GM18951 (cell line): ENCODE measurements around the gene WDR90.

Experiments used
- POLR2A ChIP-seq: IDR thresholded peaks from 4 replicates; pipeline ENCODE4 v1.6.1; 2011; ENCODE audit warnings: mild to moderate bottlenecking; ENCODE audit not compliant: insufficient read length, insufficient read depth; ENCODE audit errors: extremely low read depth
- in situ Hi-C: fragments of 300-500 bp; cut with MboI; formaldehyde crosslinking; loops from one replicate; pipeline ENCODE4 v1.12.0; 2022; ENCODE audit warnings: low sequenced_read_pairs, mixed read lengths, inconsistent platforms; ENCODE audit not compliant: unreplicated experiment

The WDR90 gene

DNA sequence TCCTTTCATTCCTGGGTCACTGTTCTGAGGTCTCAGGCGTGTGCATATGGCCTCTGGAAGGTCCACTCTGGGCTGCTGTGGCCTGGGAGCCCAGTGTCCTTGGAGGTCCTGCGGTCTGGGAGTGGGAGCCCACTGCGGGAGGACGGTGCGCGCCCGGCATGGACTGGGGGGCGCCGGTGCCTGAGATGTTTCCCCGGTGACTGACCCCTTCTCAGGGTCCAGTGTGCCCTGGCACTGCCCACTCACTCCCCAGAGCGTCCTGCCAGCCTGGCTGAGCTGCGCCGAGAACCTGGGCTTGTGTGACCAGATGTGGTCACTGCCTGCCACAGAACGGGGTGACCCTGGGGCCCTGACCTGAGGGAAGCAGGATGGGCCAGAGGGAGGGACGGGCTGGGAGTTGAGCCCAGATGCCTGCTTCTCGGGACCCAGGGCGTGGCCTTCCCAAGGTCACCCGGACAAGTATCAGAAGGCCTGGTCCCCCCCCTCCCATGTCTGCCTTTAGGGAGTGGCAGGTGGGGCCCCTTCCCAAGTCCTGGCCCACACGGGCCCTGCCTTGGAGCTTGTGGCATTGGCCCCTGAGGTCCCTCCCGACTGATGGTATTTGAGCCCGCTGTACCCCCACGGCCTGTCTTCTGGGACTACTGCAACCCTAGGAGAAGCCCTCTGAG lies 25.2 kb downstream of the WDR90 start:
- in situ Hi-C loops: no loop called here

DNA sequence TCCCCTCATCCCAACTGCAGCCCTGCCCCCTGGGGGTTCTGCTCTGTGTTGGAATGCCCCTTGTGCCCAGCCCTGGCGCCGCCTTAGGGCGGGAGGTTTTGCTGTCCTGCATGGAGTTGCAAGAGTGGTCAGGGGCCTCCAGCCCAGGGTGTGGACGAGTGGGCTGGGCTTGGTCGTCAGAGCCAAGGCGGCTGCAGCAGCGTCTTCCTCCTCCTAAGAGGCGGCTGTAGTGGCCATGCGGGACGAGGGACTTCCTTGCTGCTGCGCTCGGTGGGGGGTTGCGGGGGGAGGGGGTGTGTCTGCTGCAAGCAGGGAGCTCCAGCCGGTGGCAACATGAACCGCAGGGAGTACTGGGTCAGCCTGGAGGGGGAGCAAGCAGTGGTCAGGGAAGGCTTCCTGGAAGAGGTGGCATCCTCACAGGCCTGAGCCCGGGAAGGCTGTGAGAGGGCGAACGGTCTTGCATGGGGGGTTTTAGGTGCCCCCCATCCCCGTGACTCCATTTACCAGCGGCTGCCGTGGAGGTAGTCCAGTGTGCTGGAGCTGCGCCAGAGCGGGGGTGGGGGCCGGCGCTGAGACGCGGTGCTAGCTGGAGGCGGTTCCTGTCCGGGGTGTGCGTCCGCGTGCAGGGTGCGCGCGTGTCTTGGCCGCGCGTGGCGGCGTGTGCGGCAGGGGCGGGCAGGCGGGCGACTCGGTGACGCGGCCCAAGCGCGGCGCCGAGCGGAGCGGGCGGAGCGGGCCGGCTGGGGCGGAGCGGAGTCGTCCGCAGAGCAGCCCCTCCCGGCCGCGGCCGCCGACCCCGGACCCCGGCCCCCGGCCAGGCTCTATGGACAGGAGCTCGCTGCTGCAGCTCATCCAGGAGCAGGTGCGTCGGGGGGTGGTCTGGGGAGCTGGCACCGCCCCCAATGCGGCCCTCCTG lies 26.1 kb downstream of the WDR90 start, which contains the start of gene RHBDL1:
Gene RHBDL1, plus strand, starts transcription at position 704 of the 916 bp plus-strand sequence. Its CDS starts 120 bp downstream, at position 824.
- TF ChIP-seq POLR2A: no peak
- in situ Hi-C loops: no loop called here

More for the DNA sequence above, 25.2 kb downstream of the WDR90 start:
- no peak for TF ChIP-seq POLR2A

DNA sequence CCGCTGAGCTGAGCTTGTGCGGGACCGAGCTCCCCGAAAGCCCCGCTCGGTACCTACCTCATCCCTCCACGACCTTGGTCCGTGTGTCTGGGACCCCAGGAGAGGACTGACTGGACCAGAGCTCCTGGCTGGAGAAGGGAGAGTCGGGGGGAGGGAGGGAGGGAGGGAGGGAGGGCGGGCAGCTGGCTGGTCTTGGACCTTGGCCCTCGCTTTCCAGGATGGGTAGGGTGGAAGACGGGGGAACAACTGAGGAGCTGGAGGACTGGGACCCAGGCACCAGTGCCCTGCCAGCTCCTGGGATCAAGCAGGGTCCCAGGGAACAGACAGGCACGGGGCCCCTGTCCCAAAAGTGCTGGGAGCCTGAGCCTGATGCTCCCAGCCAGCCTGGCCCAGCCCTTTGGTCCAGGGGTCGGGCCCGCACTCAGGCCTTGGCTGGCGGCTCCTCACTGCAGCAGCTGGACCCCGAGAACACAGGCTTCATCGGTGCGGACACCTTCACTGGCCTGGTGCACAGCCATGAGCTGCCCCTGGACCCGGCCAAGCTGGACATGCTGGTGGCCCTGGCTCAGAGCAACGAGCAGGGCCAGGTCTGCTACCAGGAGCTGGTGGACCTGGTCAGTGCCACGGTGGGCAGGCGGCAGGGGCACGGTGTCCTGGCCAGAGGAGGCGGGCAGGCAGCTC lies 26.9 kb downstream of the WDR90 start:
- no peak for TF ChIP-seq POLR2A
- in situ Hi-C loops: no loop called here

DNA sequence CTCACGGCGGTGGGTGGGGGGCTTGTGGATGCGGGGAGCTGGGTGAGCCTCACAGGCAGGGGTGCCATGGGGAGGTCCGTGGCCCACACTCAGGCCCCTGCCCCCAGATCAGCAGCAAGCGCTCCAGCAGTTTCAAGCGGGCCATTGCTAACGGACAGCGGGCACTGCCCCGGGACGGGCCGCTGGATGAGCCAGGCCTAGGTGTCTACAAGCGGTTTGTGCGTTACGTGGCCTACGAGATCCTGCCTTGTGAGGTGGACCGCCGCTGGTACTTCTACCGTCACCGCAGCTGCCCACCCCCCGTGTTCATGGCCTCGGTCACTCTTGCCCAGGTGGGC lies 27.4 kb downstream of the WDR90 start:
- in situ Hi-C loops: no loop called here
- no peak for TF ChIP-seq POLR2A

DNA sequence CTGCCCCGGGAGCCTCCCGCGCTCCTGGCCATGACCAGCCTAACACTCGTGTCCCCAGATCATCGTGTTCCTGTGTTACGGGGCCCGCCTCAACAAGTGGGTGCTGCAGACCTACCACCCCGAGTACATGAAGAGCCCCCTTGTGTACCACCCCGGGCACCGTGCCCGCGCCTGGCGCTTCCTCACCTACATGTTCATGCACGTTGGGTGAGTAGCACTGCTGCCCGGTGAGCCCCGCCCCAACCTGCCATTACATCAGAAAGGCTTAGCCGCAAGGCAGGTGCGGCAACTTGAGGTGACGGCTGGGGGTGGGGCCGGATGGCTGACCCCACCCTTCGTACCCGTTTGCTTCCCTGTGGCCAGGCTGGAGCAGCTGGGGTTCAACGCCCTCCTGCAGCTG lies 27.7 kb downstream of the WDR90 start:
- in situ Hi-C loops: no loop called here
- no peak for TF ChIP-seq POLR2A

DNA sequence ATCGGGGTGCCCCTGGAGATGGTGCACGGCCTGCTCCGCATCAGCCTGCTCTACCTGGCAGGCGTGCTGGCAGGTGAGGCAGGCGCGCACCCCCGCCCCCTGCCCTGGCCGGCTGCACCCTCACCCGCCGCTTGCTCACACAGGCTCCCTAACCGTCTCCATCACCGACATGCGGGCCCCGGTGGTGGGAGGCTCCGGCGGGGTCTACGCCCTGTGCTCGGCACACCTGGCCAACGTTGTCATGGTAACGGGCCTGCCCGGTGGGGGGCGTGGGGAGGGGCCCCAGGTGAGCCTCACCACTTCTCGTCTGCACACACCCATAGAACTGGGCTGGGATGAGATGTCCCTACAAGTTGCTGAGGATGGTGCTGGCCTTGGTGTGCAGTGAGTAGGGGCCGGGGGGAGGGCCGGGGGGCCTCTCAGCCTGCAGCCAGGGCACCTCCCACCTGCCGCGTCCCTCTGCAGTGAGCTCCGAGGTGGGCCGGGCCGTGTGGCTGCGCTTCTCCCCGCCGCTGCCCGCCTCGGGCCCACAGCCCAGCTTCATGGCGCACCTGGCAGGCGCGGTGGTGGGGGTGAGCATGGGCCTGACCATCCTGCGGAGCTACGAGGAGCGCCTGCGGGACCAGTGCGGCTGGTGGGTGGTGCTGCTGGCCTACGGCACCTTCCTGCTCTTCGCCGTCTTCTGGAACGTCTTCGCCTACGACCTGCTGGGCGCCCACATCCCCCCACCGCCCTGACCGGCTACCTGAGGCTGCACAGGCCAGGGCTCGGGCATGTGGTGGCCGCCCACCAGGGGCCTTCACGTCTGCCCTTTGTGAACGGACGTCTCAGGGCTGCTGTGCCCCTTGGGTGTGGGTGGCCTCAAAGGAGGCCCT lies 28.4 kb downstream of the WDR90 start:
- in situ Hi-C loops: no loop called here
- TF ChIP-seq POLR2A: no peak

DNA sequence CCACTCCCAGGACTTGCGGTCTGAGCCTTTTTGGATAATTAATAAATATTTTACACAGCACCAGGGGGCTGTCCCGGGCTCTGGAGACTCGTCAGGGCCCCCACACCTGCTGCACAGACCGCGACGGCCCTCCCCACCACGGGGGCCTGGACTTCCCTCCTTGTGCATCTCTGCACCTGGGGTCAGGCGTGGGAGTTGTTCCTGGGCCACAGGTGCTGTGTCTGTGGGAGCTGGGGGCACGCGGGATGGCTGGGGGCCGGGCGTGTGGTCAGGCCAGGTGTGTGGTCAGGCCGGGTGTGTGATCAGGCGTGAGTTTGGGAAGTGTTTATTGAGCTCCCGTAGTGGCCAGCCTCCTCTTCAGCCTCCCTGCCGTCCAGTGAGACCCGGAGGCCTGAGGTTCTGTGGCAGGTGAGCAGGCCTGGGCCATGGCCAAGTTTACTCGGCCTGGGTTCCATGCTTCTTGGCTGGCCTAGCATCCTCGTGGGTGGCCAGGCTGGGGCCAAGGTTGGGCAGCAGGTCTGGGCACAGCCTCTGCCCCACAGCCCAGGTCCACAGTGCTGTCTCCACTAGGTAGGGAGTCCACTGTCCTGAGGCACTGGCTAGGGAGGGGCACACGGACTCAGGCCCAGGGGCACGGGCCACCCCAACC lies 29.2 kb downstream of the WDR90 start:
- in situ Hi-C loops: no loop called here
- no peak for TF ChIP-seq POLR2A

DNA sequence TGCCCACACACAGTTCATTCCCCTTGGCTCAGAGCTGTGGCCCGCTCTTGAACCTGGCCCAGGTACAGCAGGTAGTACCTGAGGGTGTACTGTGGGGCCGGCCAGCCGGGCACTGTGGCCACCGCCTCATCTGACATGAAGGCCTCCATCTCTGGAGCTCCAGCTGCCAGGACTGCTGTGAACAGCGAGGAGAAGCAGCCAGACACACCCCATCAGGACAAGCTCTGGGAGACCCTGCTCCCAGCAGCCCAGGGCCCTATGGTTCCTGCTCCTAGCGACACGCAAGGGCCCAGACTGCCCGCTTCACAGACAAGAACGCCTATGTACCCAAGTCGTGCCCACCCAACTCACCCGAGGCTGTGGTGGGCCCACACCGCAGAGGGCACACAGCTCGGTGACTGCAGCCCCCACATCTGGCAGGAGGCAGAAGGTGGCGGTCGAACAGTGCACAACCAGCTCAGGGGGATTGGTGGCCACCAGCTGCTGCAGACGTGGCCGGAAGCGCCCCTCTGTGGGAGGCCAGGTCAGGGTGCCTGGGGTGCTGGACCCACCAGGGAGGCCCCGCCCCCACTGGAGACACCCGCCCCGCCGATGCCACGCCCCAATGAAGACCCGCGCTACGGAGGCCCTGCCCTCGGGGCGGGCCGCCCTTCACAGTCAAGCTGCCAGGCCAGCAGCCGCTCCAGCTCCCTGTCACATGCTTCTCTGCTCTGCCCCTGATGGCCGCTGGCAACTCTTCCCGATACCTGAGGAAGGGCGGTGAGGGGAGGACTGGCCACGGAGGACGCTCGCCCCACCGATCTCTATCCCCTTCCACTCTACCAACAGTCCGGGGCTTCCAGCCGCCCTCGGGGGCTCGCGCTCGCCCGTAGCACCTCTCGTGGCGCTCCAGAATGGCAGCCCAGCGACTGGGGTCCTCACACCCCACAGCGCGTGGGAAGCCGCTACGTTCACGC lies 30.0 kb downstream of the WDR90 start:
- in situ Hi-C loops: no loop called here
- no peak for TF ChIP-seq POLR2A

DNA sequence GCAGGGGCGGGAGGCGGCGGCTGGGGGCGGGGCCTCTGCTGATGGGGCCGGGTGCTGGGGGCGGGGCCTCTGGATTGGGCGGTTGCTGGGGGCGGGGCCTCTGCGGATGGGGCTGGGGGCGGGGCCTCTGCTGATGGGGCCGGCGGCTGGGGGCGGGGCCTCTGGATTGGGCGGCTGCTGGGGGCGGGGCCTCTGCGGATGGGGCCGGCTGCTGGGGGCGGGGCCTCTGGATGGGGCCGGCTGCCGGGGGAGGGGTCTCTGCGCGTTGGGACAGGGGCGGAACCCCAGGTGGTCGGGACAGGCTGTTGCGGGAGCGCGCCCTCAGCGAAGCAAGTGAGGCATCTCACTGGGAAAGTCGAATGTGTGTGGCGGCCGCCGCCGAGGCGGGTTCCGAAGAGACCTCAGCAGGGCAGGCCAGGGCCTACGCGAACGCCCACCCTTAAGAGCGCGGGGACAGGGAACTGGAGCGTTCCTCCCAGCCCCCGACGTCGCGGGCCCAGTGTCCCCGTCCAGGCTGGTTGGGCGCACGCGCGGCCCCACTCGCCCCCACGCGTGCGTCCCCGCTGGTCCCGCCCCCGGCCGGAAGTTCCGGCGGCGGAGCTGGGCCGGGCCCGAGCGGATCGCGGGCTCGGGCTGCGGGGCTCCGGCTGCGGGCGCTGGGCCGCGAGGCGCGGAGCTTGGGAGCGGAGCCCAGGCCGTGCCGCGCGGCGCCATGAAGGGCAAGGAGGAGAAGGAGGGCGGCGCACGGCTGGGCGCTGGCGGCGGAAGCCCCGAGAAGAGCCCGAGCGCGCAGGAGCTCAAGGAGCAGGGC lies 30.9 kb downstream of the WDR90 start, which contains the start of gene STUB1:
Gene STUB1, plus strand, starts transcription at position 597 of the 811 bp plus-strand sequence. Its CDS starts 116 bp downstream, at position 713.
- peak; percentile 94 for TF ChIP-seq POLR2A
- in situ Hi-C loops: no loop called here

DNA sequence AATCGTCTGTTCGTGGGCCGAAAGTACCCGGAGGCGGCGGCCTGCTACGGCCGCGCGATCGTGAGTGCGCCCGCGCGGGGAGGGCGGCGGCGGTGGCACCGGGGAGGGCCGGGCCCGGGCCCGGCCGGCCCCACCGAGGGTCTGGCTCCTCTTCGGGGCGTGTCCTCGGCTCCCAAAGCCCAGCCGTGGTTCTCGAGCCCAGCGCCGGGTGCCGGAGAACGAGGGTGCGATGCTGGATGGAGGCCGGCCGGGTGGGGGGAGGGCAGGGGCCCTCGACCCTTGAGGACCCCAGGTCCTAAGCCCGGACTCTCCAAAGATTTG lies 31.4 kb downstream of the WDR90 start:
- no peak for TF ChIP-seq POLR2A
- in situ Hi-C loops: no loop called here

DNA sequence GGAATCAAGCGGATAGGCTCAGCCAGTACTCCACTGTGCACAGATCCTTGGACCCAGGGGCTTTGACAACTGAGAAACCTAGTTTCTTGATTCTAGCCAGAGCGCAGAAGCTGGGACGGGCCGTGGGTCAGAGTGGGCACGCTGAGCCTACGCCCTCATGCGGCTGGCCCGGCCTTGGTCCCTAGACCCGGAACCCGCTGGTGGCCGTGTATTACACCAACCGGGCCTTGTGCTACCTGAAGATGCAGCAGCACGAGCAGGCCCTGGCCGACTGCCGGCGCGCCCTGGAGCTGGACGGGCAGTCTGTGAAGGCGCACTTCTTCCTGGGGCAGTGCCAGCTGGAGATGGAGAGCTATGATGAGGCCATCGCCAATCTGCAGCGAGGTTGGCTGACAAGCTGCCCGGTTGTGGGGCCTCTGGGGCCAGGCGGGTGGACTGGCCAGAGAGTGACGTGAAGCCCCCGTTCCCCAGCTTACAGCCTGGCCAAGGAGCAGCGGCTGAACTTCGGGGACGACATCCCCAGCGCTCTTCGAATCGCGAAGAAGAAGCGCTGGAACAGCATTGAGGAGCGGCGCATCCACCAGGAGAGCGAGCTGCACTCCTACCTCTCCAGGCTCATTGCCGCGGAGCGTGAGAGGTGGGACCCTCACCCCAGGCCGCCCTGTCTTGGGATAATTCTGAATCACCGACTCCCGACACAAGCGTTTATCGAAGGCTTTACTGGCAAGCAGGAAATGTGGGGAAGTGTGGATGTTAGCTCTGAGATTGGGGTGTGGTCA lies 32.0 kb downstream of the WDR90 start:
- peak; percentile 24 for TF ChIP-seq POLR2A
- in situ Hi-C loops: no loop called here
